KOPT-K1 (cell line): ENCODE data around the gene HES3.

ENCODE experiments used
- H3K27ac ChIP-seq: fragments of 200-600 bp; sonication (generic); 2 replicates; pipeline ENCODE4 v1.5.1; 2016; ENCODE audit warnings: antibody characterized with exemption, mild to moderate bottlenecking, low read depth, low read length; ENCODE audit not compliant: poor library complexity, severe bottlenecking
- H3K36me3 ChIP-seq: fragments of 200-600 bp; sonication (generic); 2 replicates; pipeline ENCODE4 v1.5.1; 2017; ENCODE audit warnings: antibody characterized with exemption, mild to moderate bottlenecking, low read length, moderate library complexity; ENCODE audit not compliant: insufficient read depth
- H3K9me3 ChIP-seq: fragments of 200-600 bp; sonication (generic); 2 replicates; pipeline ENCODE4 v1.5.1; 2017; ENCODE audit warnings: antibody characterized with exemption, low read length, mild to moderate bottlenecking; ENCODE audit not compliant: insufficient read depth, poor library complexity, severe bottlenecking

Gene HES3, protein sequence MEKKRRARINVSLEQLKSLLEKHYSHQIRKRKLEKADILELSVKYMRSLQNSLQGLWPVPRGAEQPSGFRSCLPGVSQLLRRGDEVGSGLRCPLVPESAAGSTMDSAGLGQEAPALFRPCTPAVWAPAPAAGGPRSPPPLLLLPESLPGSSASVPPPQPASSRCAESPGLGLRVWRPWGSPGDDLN

DNA sequence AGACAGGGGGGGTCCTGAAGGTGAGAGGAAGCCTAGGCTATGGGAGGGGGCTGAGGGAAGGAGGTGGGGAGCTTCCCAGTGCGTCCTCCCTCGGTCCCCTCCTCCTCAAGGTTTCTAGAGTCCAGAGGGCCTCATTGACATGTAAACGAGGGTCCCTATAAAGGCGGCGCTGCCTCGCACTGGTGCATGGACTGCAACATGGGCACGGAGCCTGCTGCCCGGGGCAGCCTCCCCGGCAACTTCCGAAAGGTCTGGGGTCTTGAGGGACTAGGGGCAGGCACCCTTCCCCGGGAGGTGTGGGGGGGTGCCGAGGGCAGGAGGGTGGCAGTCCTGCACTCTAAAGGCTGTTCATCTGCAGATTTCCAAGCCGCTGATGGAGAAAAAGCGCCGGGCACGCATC lies at the start of gene HES3:
TSS of gene HES3 (plus strand) at position 187 of the 400 bp plus-strand sequence. CDS start at position 374, 187 bp downstream.
- H3K36me3 ChIP-seq: no peaks in the 10 kb centered on the region
- H3K27ac ChIP-seq: no peak within 1 kb of the TSS
- no peaks in the 10 kb centered on the region for H3K9me3 ChIP-seq

DNA sequence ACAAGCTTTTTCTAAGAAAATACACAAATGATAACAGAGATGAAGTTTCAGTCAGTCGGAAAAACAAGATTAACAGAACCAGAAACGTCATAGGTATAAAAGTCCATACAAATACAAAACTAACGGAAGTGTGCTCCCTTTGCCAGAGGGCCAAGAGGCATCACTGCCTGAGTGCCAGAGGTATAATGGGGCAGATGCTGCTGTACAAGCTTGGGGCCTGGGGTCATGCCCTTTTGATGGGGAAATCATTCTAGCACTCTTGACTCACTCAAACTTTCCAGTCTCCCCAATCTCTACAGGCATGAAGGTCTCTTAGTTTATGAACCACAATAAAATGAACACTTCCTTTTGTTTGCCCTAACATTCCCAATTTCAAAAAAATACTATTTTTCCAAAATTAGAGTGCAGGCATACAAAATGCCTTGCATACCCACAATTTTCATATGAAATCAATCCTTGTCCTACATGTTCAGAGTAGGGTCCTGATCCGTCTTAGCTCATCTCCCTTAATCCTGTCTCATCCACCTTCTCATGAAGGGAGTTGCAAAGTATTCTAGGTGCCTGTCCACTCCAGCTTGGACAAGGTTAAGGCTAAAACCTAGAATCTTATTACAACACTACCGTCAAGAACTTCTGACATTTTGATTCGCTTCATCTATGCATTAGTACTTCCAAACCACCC lies 46.1 kb upstream of the HES3 start:
- peak overlapping the region; percentile 93 for H3K27ac ChIP-seq

GRCh38 chr1:6198646-6199297 lies 45.2 kb upstream of the HES3 start:
- Histone ChIP-seq H3K27ac (peak overlapping the region; percentile 93), H3K9me3 (no peaks in the 10 kb centered on the region), H3K36me3 (peaks cover 42% of the 10 kb centered on the region)

More for the DNA sequence above, 46.1 kb upstream of the HES3 start:
- Histone ChIP-seq H3K36me3 (peaks cover 51% of the 10 kb centered on the region), H3K9me3 (no peaks in the 10 kb centered on the region)

DNA sequence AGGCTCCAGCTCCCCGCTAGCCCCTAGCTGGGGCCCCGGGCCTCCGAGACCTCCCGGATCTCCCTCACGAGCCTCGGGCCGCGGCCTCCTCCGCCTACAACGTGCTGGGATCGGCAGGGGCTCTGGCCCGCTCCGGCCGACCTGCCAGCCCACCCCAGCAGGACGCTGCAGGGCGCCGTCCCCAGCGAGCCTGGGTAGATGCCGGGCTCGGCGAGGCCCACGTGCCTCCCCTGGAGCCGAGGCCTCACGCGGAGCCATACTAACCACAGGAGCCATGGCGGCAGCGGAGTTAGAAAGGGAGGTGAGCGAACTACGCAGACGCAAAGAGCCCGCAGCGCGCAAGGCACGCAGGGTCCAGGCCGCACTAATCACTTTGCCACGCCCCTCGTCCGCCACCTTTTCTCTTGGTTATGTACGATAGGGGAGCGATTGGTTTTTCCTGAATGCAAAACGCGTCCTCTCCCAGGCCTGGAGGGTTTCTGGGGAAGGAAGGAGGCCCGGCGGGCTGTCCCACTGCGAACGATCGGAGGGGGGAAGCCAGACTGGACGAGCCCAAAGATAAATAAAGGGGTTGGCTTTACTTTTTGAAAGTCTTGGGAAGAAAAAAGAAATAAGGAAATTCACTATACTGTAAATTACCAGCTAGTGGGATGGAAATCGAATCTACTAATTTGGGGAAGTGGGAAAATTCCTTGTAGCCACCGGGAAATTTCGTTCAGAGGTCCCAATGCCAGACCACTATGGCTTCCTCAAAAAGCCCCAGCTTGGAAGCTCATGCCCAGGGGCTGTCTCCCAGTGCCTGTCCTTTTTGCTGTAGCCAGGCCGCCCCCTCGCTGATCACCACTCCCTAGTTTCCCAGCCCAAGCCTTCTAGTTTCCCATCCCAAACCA lies 44.4 kb upstream of the HES3 start, which contains the start of gene RPL22:
TSS of gene RPL22 (minus strand) at position 298 of the 890 bp plus-strand sequence. CDS start at position 276, 22 bp downstream.
- Histone ChIP-seq H3K36me3 (peaks cover 34% of the 10 kb centered on the region), H3K9me3 (no peaks in the 10 kb centered on the region), H3K27ac (peak within 1 kb of the TSS; percentile 93)

DNA sequence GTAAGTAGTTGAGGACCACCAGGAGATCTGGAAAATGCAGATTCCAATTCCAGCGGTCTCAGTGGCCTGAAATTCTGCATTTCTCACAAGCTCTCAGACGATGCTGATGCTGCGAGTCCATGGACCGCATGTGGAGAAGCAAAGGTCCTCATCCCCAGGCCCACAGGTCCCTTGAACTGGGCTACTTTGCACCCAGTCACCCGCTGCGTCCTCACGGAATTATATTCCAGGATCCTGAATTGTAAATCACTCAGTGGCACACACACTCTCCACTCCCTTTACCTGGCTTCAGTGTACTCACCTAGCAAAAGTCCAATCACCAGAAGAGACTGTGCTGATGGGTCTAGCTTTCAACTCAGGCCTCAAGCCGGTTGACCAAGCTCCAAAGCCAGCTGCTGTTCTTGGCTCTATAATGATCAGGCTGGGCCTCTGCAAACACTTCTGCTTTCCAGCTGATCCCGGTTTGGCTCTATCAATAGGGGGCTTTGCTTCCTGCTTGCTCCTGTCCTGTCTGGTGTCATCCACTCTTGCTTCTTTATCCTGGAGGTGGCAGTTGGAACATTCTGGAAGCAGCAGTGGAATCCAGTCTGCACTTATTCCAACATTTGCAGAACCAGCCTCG lies 43.7 kb upstream of the HES3 start:
- Histone ChIP-seq H3K9me3 (no peaks in the 10 kb centered on the region), H3K27ac (peak overlapping the region; percentile 93), H3K36me3 (peaks cover 27% of the 10 kb centered on the region)

- Histone ChIP-seq H3K36me3 (peaks cover 7% of the 10 kb centered on the region), H3K9me3 (no peaks in the 10 kb centered on the region), H3K27ac (no peak overlapping the region)
Measured at GRCh38 chr1:6202256-6202655, 41.7 kb upstream of the HES3 start.

DNA sequence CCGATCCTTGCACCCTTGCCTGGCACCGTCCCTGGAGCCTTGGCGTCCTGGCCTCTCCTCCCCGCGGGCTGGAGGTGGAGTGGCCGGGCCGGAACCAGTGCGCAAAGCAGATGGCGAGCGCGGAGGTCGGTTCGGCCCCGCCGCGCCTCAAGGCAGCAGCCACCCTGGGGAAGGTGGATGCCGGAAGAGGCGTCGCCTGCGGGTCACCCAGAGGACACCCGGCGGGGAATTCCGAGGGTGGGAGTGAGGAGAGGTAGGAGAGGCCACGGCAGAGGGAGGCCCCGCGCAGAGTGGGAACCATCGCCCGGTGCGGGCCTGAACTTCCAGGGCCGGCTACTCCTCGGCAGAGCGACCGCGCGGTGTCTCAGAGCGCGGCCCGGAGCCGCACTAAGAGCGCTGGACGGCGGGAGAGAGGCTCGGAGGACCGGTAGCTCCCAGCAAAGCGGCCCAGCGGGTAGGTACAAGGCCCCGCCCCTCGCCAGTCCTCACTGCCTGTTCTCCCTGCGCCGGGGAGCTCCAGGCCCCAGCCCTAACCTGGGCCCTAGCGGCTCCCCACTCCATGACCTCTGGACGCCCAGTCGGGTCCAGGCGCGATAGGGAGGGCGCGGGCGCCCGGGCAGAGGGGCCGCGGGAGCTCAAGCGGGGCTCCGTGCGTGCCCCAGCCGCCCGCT lies 38.0 kb upstream of the HES3 start, which contains the start of gene RNF207:
TSS of gene RNF207 (plus strand) at position 271 of the 671 bp plus-strand sequence. CDS start 417 bp downstream, outside the sequence.
- Histone ChIP-seq H3K36me3 (no peaks in the 10 kb centered on the region), H3K27ac (no peak within 1 kb of the TSS), H3K9me3 (no peaks in the 10 kb centered on the region)

DNA sequence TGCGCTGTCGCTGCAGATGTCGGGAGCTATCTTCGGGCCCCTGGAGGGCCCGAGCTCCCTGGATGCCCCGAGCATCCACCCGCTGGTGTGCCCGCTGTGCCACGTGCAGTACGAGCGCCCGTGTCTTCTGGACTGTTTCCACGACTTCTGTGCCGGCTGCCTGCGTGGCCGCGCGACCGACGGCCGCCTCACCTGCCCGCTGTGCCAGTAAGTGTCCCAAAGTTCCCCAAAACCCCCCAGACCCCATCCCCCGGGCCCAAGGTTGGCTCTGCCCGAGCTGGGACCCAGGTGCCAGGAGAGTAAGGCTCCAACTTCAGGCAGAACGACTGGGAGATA lies 37.5 kb upstream of the HES3 start:
- H3K27ac ChIP-seq: no peak overlapping the region
- no peaks in the 10 kb centered on the region for H3K9me3 ChIP-seq
- no peaks in the 10 kb centered on the region for H3K36me3 ChIP-seq

DNA sequence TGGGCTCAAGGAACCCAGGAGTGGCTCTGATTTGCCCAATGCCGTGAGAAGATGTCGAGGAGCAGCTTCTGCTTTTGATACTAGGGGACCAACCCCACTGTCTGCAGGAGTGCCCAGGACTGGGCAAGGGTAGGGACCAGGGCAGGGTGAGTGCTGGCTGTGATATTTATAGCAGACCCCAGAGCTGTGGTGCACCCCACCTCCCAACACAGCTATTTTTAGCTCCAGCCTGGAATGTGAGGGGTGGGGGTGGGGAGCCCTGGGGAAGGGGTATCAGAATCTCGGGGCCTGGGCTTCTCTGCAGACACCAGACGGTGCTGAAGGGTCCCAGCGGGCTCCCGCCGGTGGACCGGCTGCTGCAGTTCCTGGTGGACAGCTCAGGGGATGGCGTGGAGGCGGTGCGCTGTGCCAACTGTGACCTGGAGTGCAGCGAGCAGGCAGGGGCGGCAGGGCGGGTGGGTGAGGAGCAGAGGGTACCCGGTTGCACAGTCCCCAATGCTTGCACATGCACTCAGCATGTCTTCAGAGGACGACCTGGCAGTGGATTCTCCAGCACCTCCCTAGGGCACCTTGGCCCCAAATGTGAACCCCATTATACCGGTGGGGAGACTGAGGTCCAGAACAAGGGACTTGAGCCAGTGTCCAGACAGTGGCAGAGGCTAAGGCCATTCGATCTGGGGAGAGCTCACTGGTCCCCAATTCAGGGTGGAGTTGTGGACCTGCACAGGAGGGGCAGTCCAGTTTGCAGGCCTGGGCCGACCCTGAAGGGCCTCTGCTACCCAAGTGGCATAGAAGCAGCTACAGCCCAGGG lies 36.7 kb upstream of the HES3 start:
- Histone ChIP-seq H3K9me3 (no peaks in the 10 kb centered on the region), H3K27ac (no peak overlapping the region), H3K36me3 (no peaks in the 10 kb centered on the region)

DNA sequence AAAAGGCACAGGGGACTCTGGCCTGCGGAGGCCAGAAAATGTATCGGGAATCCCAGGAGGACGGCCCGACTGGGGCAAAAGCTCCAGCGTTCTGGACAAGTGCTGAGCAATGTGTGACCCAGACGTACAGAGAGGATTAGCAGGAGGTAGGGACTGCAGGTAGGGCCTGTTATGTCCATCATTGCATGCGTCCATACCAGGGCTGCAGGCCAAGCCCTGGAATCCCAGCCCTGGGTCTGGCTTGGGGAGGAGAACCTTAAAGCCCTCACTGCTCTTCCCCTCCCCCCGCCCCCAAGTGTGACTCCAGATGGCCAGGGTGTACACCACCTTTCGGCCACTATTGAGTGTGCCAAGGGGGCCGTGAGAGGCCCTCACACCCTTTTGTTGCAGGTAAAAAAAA lies 36.1 kb upstream of the HES3 start:
- Histone ChIP-seq H3K9me3 (no peaks in the 10 kb centered on the region), H3K27ac (no peak overlapping the region), H3K36me3 (no peaks in the 10 kb centered on the region)

DNA sequence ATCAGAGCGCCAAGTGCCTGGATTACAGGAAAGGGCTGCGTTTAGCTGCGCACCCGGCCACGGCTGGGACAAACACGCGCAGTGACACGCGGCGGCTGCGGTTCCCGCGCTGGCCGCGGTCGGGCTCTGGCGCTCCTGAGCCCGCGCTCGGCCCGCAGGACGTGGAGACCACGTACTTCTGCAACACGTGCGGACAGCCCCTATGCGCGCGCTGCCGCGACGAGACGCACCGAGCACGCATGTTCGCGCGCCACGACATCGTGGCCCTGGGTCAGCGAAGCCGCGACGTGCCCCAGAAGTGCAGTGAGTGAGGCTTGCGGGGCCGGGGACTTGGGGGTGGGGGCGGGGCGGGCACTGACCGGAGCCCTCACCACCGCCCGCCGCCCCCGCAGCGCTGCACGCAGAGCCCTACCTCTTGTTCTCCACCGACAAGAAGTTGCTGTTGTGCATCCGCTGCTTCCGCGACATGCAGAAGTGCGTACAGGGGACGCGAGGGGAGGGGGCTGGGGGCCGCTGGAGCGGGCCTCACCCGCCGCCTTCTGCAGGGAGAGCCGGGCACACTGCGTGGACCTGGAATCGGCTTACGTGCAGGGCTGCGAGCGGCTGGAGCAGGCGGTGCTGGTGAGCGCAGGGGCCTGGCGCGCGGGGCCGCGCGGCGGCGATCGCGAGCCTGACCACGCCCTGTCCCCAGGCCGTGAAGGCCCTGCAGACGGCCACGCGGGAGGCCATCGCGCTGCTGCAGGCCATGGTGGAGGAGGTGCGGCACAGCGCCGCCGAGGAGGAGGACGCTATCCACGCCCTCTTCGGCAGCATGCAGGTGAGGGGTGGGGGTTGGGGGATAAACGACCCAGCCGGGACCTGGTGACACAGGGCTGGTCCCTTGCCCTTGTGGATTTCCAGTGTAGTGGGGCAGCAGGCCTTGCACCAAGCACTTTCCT lies 35.0 kb upstream of the HES3 start:
- Histone ChIP-seq H3K9me3 (peaks cover 4% of the 10 kb centered on the region), H3K27ac (no peak overlapping the region), H3K36me3 (no peaks in the 10 kb centered on the region)

- Histone ChIP-seq H3K9me3 (peaks cover 6% of the 10 kb centered on the region), H3K27ac (no peak overlapping the region), H3K36me3 (no peaks in the 10 kb centered on the region)
Measured at GRCh38 chr1:6209661-6210580, 34.1 kb upstream of the HES3 start.
